LNCaP clone FGC (cell line): Measurements from ENCODE around the gene LPAR3.
A peak's percentile ranks its signal among the peaks of the same experiment; 100 is the strongest.

Source experiments
- DNase-seq: peaks from one replicate; pipeline ENCODE4 v3.0.0-alpha.2; 2011; ENCODE audit warnings: low read depth
- H3K4me3 ChIP-seq: 2 replicates; pipeline ENCODE4 v1.5.1; 2011; ENCODE audit warnings: mild to moderate bottlenecking, low read depth, low read length, control low read depth
- TF ChIP-seq, protein P1 (sequence below): IDR thresholded peaks from 2 replicates; pipeline ENCODE4 v1.5.1; 2012; ENCODE audit warnings: mild to moderate bottlenecking; ENCODE audit not compliant: control insufficient read depth, insufficient read depth; ENCODE audit errors: extremely low read depth

The LPAR3 gene

DNA sequence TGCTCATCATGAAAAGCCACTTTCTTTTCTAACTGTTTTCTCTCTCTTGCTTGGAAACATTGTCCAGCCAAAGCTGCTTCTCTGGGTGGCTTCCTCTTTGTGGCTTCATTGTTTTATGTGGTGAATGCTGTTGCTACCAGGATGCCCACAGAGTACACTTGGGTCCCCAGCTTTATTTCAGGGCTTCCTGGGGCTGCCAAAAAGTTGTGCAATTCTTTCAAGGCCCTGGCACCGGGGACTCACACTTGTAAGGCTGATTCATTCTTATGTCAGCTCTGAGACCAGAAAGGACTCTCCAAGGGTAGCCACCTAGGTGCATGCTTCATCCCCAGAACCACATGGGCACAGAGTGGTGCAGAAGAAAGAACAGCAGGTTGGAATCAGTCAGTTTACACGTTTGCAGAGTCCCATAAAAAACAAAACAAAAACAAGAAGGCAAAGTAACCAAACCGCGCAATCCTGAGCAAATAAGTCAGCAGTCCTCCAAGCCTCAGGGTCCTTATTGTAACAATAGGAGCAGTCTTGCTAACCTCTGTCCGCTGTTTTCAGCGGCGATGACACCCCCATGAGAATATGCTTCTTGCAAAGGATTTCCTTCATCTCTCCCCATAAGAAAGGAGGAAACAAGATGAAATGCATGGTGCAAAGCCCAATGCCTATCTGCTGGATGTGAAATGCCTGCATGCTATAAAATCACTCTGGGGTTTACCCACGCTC, 112.8 kb downstream of the LPAR3 start:
- TF ChIP-seq, protein P1, sequence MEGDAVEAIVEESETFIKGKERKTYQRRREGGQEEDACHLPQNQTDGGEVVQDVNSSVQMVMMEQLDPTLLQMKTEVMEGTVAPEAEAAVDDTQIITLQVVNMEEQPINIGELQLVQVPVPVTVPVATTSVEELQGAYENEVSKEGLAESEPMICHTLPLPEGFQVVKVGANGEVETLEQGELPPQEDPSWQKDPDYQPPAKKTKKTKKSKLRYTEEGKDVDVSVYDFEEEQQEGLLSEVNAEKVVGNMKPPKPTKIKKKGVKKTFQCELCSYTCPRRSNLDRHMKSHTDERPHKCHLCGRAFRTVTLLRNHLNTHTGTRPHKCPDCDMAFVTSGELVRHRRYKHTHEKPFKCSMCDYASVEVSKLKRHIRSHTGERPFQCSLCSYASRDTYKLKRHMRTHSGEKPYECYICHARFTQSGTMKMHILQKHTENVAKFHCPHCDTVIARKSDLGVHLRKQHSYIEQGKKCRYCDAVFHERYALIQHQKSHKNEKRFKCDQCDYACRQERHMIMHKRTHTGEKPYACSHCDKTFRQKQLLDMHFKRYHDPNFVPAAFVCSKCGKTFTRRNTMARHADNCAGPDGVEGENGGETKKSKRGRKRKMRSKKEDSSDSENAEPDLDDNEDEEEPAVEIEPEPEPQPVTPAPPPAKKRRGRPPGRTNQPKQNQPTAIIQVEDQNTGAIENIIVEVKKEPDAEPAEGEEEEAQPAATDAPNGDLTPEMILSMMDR = no peak
- H3K4me3 ChIP-seq = no peak overlapping the region
- no peak for DNase-seq

DNA sequence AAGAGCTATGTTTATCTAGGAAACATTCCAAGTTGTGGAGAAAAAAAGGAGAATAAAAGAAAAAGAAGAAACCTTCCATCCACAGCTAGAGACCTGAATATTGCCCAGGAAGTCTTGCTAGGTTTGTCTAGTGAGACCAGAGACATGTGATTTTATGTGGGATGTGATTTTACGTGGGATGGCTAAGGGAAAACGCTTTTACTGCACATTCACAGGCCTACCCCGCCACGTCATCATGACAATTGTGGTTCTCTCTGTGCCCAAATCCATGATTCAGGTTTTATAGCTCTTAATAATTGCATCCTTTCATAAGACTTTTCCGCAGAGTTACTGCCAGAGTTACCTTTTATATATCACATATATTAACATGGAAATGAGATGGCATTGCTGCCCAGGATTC, 116.4 kb downstream of the LPAR3 start:
- DNase-seq = no peak
- TF ChIP-seq, protein P1 = no peak
- H3K4me3 ChIP-seq = no peak overlapping the region

DNA sequence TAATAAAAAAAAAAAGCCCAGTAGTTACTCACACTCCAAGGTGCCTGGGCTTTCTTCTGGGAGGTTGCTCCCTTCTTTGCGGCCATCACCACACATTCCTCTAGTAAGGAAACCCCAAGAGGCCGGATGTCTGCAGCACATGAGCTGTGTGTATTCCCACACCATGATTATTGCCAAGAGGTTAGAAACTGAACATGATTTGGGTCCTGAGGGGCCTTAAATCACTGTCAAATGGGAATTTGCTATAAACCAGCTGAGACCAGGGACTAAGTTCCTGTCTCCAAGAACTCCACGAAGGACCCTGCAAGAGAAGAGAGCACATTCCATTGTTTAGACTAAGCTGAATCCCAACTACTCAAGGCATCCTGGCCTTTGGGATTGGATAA, 117.5 kb downstream of the LPAR3 start:
- no peak for DNase-seq
- TF ChIP-seq, protein P1 = no peak
- no peak overlapping the region for H3K4me3 ChIP-seq

DNA sequence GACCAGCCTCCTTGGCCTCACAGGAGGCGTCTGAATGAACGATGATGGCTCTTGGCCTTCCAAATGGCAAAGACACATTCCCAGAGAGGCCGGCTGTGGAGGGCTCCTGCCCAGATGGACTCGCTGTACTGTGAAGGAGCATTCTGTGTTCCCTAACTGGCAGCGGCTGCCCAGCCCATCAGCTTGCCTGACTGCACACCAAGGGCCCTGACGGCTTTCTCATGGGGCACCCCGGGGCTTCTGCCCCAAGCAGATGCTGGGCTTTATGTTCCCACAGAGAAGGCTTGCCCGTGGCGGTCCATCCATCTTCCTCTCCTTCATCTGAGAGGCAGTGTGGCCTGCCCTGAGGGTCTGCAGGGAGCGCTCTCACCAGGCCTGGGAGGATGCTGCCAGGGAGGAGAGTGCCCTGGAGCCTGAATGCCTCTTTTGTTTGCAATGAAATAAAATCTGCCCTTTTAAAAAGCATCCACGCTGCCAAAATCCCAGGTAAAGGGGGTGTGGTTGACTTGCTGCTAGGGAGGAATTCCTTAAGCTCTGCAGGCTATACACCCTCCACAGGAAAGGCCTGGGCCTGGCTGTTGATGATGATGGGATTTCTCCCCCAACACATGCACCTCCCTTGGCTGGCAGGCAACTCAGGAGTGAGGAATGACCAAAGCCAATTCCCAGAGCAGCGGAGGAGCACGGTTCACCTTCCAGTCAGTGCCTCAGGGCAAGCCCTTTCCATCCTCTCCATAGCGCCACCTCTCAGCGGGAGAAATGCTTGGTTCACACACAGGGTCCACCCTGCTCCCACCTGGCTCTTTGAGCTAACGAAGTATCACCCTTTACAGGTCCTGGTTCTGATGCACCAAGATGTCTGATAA, 118.1 kb downstream of the LPAR3 start:
- H3K4me3 ChIP-seq = no peak overlapping the region
- TF ChIP-seq, protein P1 = 0 out of 2 replicates have a peak, but pooled peaks have one; percentile 10
- peak; percentile 63 for DNase-seq

DNA sequence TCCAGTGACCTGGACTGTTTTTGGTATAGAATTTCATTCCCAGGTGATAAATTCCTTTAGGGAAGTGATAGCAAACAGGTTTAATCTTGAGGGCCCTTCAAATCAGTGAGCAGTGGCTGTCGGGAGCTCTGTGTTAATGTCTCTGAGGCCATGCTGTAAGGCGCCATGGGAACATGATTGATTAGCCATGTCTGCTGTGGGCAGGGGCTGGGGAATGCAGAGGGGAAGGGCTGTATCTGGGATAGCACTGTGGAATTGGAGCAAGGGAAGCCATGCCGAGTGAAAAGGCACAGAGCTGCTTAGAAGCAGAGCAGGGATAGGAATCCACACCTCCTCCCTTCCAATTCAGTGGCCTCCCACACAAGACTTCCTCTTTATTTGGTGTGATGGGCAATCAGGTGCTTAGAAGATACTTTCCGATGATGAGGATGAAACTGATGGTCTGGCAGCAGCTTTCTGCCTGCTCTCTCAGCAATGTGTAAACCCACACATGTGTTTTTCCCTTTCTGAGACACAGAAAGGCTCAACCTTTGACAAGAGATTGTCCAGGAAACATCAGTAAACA, 119.0 kb downstream of the LPAR3 start:
- H3K4me3 ChIP-seq = no peak overlapping the region
- TF ChIP-seq, protein P1 = no peak
- DNase-seq = no peak

DNA sequence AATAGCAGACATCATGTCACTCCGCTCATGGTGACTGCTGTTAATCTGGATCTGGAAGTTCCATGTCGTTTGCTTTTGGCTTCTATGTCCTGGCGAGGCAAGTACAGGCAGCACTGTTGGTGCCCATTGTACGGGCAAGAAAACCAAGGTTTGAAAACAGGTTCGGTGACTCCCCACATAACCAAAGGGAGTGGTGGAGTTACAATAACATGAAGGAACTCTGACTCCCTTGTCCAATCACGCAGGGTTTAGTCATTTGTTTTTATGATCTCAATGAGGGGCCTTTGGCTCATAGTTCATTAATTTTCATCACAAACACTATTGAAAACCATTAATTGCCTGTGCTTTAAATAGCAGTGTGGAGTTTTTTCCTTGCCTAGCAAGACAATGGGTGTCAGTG, 119.8 kb downstream of the LPAR3 start:
- no peak overlapping the region for H3K4me3 ChIP-seq
- TF ChIP-seq, protein P1 = no peak
- DNase-seq = peak; percentile 45
